PC-3 (cell line): Measurements from ENCODE around the gene ZNF354B.

Source experiments
- EZH2 ChIP-seq: fragments of 300-600 bp; sonication (generic); IDR thresholded peaks from one replicate; pipeline ENCODE4 v1.6.1; 2017; ENCODE audit warnings: antibody characterized with exemption, mild to moderate bottlenecking, low read length; ENCODE audit not compliant: unreplicated experiment
- TF ChIP-seq, protein P1 (sequence below): fragments of 300-600 bp; sonication (generic); conservative IDR thresholded peaks from 2 replicates; pipeline ENCODE4 v1.5.1; 2017; ENCODE audit warnings: antibody characterized with exemption, low read depth, mild to moderate bottlenecking, low read length

DNA sequence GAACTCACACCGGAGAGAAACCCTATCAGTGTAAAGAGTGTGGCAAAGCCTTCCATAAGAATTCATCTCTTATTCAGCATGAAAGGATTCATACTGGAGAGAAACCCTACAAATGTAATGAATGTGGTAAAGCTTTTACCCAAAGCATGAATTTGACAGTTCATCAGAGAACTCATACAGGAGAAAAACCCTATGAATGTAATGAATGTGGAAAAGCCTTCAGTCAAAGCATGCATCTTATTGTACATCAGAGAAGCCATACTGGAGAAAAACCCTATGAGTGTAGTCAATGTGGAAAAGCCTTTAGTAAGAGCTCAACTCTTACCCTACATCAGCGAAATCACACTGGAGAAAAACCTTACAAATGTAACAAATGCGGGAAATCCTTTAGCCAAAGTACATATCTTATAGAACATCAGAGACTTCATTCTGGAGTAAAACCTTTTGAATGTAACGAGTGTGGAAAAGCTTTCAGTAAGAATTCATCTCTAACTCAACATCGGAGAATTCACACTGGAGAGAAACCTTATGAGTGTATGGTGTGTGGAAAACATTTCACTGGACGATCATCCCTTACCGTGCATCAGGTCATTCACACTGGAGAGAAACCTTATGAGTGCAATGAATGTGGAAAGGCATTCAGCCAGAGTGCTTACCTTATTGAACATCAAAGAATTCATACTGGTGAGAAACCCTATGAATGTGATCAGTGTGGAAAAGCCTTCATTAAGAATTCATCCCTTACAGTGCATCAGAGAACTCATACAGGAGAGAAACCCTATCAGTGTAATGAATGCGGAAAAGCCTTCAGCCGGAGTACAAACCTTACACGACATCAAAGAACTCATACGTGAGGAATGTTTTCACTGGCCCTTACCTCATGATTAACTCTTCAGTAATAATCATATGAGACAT, 72.3 kb downstream of the ZNF354B start:
- no peak for TF ChIP-seq EZH2
- TF ChIP-seq, protein P1, sequence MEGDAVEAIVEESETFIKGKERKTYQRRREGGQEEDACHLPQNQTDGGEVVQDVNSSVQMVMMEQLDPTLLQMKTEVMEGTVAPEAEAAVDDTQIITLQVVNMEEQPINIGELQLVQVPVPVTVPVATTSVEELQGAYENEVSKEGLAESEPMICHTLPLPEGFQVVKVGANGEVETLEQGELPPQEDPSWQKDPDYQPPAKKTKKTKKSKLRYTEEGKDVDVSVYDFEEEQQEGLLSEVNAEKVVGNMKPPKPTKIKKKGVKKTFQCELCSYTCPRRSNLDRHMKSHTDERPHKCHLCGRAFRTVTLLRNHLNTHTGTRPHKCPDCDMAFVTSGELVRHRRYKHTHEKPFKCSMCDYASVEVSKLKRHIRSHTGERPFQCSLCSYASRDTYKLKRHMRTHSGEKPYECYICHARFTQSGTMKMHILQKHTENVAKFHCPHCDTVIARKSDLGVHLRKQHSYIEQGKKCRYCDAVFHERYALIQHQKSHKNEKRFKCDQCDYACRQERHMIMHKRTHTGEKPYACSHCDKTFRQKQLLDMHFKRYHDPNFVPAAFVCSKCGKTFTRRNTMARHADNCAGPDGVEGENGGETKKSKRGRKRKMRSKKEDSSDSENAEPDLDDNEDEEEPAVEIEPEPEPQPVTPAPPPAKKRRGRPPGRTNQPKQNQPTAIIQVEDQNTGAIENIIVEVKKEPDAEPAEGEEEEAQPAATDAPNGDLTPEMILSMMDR, result no peak
